GM21825 (cell line): ENCODE measurements around the gene SCNN1A.

Source experiments
- ATAC-seq: cut with Tn5 transposase; IDR thresholded peaks from one replicate; pipeline ENCODE4 v1.9.1; 2021; ENCODE audit warnings: mild to moderate bottlenecking, moderate library complexity; ENCODE audit not compliant: unreplicated experiment

The SCNN1A gene

DNA sequence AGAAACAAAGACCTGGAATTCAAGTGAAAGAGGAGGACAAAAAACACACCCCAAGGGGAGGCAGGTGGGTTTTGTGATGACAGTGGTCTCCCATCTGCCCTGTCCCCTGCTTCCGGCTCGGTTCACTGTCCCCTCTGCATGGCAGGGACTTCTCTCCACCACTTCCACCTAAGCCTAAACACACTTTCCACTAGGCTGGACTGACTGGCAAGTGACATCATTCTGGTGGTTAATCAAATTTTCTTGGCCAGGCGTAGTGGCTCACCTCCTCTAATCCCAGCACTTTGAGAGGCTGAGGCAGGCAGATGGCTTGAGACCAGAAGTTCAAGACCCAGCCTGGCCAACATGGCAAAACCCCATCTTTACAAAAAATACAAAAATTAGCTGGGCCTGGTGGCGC lies 53.0 kb downstream of the SCNN1A start:
- no peak for ATAC-seq

DNA sequence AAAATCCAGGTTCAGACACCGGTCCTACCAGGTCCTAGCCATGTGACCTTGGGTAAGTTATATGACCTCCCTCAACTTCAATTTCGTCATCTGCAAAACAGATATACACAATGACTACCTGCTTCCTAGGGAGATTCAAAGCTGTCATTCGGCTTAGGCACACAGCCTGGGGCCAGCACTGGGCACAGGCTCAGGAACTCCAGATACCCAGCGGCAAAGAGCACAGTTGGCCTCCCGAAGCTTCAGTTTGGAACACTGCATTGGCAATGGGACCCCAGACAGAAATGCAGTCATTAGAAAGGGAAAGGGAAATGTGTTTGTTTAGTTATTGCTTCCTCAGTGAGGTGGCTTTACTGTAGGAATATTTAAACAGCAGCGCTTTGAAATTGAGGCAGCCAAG lies 53.5 kb downstream of the SCNN1A start:
- no peak for ATAC-seq

DNA sequence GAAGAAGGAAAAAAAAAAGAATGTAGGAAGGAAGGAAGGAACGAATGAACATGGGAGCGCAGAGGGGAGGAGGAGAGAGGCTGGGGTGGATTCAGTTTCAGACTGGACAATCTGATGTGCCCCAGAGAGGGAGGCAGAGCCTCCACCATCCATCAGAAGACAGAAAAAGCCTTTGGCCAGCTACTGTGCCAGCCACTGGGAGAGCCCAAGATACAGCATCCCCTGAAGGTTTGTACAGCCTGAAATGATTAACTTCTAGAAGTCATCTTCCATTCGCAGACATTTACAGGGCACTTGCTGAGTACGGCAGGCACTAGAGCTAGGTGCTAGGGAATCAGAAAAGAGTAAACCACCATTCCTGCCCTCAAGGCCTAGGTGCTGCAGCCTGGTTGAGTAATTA lies 55.9 kb downstream of the SCNN1A start:
- ATAC-seq: no peak

DNA sequence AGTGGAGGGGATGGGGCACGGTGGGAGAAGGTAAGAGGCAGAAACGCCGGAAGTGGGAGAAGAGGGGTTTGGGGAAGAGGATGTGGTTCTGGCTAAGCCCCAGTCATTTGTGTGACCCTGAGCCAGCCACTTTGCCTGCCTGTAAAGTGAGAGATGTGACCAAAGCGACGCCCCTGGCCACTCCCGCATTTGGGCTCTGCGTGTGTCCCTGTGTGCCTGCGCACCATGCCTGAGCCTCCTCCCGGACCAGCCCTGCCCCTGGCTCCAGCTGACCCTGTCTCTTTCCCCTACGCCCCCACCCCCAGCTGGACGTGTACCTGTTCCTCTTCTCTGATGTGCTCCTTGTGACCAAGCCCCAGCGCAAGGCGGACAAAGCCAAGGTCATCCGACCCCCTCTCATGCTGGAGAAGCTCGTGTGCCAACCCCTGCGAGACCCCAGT lies 56.9 kb downstream of the SCNN1A start:
- no peak for ATAC-seq

DNA sequence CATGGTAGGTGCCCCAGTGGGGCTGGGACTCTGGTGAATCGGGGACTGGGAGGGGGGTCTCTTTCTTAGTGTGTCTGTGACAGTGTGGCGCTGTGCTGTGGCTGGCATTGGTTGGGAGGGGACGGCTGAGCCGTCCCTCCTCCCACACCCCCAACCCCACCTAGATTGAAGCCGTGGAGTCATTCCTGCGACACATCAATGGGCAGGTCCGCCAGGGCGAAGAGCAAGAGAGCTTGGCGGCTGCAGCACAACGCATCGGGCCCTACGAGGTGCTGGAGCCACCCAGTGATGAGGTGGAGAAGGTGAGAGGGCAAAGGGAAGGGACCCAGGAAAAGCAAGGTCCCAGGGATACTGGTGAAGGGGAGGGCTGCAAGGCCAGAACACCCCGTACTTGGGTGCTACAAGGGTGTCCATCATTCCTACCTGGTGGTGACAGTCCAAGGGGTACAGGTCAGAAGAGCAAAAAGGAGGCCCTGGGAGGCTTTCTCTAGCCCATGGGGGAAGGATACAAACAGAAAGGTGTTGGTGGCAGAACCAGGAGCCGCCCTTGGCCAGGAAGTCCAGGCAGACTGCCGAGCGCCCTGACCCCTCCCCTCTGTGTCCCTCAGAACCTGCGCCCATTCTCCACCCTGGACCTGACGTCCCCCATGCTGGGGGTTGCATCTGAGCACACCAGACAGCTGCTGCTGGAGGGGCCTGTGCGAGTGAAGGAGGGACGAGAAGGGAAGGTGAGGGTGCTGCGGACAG lies 57.5 kb downstream of the SCNN1A start:
- ATAC-seq: no peak

DNA sequence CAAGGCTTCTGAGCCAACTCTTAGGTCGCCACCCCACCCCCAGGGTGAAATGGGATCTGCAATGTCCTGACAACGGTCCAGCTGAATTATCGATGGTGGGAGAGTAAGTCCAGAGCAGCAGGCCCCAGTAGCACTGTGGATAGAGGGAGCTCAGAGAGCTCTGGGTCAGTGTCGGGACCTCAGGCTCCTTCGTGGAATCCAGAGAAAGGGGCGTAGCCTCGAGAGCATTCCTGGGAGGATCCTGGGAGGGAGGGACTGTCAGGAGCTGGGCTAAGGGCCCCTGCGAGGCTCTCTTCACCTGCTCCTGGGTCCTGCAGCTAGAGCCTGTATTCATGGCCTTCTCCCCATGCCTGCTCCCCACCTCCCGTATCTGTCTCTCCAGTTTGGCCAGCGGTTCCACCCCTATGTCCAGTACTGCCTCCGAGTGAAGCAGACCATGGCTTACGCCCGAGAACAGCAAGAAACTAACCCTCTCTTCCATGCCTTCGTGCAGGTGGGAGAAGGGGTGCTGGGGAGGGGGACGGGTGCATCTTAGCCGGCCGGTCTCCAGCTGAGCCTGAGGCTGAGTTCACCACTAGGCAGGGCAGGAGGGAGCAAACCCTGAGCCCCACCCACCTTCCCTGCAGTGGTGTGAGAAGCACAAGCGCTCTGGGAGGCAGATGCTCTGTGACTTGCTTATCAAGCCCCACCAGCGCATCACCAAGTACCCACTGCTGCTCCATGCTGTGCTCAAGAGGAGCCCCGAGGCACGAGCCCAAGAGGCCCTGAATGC lies 58.3 kb downstream of the SCNN1A start:
- no peak for ATAC-seq

DNA sequence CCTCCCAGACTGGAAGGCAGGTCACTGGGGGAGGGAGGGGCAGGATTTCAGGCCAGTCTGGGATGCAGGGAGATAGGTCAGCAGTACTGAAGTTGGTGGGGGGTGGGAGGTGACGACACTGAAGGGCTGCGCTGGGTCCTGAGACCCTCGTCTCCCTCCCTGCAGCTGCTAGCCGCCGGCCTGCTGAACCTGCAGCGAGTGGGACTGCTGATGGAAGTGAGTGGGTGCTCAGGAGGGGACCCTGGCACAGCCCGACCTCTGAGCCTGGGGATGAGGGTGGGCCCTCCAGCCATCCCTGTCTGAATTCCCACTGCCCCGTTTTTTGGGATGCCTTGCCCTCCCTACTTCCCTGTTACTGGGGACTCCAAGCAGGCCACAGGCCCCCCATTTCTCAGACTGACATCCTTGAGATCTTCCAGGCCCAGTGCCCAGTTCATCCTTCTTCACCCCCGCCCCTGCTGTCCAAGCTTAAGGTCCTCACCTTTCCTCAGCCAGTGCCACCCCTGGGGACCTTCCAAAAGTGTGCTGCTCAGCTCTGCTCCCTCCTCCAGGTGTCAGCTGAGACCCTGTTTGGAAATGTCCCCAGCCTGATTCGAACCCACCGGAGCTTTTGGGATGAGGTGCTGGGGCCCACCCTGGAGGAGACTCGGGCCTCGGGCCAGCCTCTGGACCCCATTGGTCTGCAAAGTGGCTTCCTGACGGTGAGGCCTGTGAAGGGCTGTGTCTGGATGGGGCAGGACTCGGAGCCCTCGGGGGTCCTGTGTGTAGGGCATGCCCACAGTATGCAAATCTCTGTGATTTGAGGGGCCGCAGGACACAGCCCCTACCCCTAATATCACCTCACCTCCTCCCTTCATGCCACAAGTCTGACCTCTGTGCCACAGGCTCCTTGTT lies 59.4 kb downstream of the SCNN1A start:
- ATAC-seq: no peak

DNA sequence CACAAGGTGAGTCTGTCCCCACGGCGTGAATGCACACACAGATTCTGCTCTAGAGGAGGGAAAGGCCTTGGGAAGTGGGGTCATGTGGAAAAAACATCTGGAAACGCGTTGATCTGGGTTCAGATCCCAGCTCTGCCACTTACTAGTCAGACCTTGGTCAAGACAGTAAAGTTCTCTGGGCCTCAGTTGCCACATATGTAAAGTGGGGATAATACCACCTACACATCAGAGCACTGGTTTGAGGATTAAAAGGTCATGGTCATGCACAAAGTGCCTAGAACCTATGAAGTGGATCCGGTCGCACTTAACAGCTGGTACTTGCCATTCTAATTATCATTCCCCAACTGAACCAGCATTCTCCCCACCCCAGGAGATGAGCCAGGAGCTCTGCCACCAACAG lies 60.2 kb downstream of the SCNN1A start:
- no peak for ATAC-seq

DNA sequence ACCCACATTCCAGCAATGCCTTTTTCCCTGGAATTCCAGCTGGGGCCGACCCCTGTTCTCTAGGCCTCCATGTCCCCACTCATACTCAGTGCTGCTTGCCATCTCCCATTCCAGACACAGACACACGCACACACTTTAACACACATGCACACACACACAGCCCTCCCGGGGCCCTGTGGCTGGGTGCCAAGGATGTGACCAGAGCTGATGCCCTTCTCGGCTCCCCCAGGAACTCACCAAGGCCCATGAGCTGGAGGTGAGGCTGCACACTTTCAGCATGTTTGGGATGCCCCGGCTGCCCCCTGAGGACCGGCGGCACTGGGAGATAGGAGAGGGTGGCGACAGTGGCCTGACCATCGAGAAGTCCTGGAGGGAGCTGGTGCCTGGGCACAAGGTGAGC lies 60.6 kb downstream of the SCNN1A start:
- no peak for ATAC-seq

DNA sequence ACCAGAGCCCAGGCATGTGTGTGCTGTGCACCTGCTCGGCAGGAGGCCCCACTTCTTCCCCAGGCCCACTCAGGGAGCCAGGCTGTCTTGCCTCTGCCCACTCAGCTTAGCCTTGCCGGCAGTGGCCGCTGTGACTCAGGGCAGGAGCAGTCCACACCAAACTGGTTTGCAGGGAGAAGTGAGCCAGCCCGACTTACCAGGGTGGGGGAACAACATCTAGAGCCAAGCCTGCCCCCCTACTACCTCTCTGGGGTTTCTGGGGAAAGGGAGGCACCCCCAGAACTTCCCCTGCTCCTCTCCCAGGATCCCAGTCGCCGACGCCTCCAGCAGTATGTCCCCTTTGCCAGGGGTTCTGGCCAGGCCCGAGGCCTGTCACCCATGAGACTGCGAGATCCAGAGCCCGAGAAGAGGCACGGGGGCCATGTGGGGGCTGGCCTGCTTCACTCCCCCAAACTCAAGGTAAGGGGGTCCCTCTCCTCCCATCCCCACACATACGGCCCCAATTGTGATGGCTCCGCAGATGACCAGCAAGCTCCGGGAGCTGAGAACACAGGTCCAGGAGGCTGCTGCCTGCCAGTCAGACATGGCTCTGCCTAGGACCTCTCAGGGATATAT lies 61.9 kb downstream of the SCNN1A start:
- ATAC-seq: no peak

DNA sequence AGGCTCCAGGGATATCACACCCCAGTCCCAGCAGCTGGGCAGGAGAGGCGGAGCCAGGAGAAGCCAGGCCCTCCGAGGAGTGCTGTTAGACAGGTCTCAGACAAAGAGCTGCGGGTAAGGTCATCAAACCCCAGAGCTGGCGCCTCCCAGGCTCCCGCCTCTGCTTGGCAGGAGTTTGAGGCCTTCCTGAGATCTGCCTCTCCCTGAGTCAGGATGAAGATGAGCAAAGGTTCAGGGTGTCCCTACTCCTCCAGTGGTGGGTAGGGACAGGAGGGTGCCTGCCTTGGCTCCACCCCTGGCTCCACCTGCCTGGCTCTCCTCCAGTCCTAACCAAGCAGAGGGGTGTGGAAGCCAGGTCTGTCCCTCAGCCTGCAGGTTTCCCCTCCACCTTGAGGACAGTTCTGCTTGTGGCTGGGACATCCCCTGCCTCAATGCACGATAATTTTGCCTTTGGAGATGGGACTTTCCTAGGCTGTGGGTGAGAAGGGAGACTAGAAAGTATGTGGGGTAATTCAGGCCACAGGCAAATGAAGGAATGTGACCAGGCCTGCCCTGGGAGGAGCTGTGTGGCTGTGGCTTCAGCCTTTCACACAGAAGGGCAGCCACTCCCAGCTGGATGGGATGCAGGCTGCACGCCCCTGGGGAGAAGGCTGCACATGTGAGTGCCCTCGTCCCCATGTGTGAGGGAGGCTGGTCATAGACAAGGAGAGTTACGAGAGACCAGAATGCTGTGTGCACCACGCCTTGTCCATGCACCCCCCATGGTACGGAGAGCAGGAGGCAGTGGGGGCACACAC lies 62.6 kb downstream of the SCNN1A start:
- ATAC-seq: peak; percentile 58

DNA sequence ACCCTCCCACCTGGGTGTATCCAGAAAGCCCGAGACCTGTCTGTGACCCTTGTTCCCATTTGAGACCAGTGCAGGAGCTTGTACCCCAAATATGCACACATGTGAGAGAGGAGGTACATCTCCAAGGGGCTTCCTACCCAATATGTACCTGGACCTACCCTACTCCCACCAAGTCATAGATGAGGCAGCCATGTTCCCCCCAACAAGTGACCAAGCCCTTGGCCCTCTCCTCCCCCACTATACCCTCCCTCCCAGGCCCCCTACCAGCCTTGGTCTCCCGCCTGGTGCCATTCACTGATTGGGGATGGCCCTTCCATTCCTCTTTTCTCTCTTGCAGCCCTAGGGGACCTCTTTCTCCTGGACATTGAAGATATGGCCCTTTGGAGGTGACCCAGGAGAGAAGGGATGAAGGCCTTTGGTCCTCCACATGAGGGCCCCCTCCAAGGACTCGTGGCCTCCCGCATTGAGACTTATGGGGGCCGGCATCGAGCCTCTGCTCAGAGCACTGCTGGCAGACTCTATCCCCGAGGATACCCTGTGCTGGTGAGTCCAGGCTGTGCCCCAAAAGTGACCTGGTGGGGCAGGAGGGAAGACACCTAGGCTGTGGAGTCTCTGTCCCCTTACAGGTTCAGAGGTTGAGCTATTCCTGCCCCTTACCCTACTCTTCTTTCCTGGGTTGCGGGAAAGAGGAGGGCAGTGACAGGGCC lies 63.4 kb downstream of the SCNN1A start:
- ATAC-seq: no peak

DNA sequence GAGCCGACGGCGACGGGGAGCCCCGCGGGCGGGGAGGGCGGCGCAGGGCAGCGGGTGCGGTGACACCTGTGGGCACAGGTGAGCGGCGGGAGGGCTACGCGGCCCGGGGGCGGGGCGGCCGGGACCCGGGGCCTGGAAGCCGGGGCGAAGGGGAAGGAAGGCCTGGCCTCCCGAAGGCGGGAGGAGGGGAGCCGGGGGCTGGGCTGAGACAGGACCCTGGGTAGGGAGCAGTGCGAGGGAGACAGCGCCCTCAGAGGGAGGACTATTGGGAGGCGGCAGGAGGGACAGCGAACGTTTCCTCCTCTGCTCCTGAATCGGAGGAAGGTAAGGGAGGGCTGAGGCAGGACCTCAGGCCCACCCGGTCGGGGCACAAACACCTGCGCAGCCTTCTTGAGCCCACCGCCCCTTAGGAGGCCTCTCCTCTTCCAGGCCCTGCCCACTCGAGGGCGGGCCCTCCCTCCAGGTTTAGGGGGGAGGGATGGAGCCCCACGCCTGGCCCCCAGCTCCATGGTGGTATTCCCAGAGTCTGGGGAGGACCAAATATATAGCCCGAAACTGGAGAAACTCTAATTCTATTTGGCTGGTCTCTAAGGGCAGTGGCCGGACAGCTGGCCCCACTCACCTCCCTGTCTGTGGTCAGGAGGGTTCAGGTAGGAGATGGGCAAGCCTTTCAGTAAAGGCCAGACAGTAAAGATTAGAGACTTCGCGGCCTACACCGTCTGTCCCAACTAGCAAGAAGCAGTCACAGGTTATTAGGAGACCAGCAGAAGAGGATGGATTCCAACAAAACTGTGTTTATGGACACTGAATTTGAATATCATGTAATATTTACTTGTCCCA lies 64.4 kb downstream of the SCNN1A start:
- no peak for ATAC-seq

DNA sequence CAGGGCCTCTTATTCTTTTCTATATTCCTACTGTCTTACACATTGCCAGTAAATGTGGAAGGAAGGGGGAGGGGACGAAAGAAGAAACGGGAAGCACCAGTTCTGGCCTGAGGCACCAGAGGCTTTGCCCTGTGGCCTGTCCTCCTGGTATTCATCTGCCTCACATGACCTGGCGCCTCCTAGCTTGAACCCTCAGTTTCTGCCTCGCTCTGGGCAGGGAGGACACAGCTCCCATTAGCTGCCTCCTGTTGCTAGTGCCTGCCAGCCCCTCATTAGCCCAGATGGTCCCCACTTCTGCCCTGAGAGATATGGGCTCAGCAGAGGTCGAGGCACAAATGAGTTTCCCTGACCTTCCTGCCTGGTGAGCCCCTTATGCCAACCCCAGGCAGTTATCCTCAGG lies 67.8 kb downstream of the SCNN1A start:
- no peak for ATAC-seq

DNA sequence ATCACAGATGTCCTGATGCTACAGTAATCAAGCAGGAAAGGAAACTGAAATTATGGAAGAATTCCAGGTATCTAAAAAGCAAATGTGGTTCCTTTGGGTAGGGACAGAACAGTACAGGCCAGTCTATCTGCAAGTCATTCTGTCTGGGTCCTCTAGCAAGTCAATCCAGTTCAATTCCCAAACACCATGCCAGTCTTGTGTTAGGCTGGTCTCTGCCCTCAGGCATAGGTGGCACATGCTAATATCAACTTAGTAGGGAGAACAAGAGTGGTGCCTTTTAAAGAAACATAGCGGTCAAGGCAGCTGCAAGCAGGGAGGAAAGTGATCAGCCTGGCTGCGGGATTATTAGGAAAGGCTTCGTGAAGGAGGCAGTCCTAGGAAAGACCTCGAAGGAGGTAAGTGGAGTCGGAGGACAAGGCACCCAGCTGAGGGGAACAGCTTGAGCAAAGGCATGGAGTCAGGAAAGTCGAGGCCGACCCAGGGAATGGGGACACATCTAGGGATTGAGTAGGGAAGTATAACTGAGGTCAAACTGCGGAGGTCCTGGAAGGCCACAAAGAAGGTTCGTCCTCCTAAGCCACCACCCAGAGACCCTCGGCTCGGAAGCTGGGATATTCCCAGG lies 68.7 kb downstream of the SCNN1A start:
- no peak for ATAC-seq

DNA sequence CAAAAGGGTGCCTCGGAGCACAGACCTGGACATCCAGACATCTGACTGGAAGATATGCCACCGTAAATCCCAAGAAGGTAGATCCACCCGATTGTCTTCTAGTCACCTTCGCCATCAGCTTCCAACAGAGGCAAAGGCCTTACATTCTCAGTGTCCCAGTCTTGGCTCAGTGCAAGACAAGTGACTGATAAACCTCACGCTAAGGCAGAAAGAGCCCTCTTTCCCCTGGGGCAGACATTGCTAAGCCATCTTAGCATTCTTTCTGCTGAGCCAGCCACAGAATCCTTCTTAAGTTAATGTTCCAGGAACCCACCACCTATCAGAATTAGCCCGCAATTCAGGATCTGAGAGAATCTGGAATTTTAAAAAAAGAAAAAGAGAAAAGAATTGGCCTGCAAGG lies 69.2 kb downstream of the SCNN1A start:
- no peak for ATAC-seq

DNA sequence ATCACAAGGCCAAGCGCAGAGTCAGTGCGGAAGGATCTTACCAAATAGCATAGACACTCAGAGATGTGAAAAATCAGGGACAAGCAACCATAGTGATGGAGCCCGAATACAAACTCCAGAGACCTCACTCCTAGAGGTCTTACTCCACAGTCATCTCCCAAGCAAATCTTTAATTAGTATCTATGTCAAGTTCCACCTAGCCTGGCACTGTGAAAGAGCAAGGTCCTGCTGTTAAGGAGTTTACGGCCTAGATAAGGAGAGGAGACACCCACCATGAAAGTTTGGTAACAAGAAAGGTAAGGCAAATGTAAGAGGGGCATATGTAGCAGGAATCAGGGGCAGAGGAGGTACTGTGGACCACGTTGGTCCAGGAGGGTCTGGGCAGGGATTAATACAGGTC lies 72.3 kb downstream of the SCNN1A start:
- no peak for ATAC-seq

DNA sequence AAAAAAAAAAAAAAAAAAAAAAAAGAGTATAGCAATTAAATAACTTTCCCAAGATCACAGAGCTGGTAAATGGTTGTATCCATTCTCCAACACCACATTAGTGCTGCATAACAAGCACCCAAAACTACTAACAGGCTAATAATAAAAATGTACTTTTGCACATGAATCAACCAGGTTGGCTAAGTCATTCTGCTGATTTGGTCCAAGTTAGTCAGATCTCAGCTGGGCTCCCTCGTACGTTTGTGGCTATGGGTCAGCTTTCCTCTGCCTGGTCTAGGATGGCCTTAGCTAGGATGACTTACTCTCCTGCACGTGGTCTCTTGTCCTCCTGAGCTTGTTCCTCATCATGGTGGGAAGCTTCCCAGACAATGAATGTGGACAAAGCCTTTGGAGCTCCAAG lies 72.7 kb downstream of the SCNN1A start:
- no peak for ATAC-seq
